ENCODE data around the gene SMIM13. TPM values are rescaled to one million over a fixed set of nuclear protein-coding genes. Genes with fewer than 3 reads are reported as not detected.

SMIM13 gene
- total and polyA plus RNA-seq, 11 donors, result 4.6 to 18.4 (median 12.3) TPM

- Histone ChIP-seq H3K36me3 (no peaks in the 10 kb centered on the region), H3K4me3 (no peak overlapping the region), H3K27ac (no peak overlapping the region), H3K27me3 (no peaks in the 10 kb centered on the region), H3K4me1 (no peaks in the 10 kb centered on the region), H3K9me3 (peaks cover 0 to 3% (median 0%) of the 10 kb centered on the region in 12 donors)
- TF ChIP-seq POLR2A (IDR thresholded peaks at IDR 0.05) (no peak), CTCF (IDR thresholded peaks at IDR 0.05) (no peak)
- no peak for ATAC-seq
- intact Hi-C loops (cut with DNase I), result no loop called here
- no peak for DNase-seq
Measured at GRCh38 chr6:11155589-11155988, 62.0 kb downstream of the SMIM13 start.

- Histone ChIP-seq H3K27me3 (no peaks in the 10 kb centered on the region), H3K9me3 (peaks cover 0 to 3% (median 0%) of the 10 kb centered on the region in 12 donors), H3K4me3 (no peak overlapping the region), H3K36me3 (no peaks in the 10 kb centered on the region), H3K27ac (no peak overlapping the region), H3K4me1 (no peaks in the 10 kb centered on the region)
- TF ChIP-seq CTCF (IDR thresholded peaks at IDR 0.05), result no peak
- TF ChIP-seq POLR2A (IDR thresholded peaks at IDR 0.05), result no peak
- intact Hi-C loops (cut with DNase I), result loop anchor here in 1 of 10 donors (5.0 kb wide), 1 partner anchor 337 kb away; no protein-coding TSS in a partner anchor
- no peak for DNase-seq
- WGBS, 4 donors, result 71 to 90% (median 83%) methylated on average over 1 of the region's 1 CpG
- no peak for ATAC-seq
Measured at GRCh38 chr6:11160199-11160598, 66.6 kb downstream of the SMIM13 start.

GRCh38 chr6:11161031-11161956 lies 67.7 kb downstream of the SMIM13 start:
- Histone ChIP-seq H3K27ac (no peak overlapping the region), H3K9me3 (peaks cover 0 to 3% (median 0%) of the 10 kb centered on the region in 12 donors), H3K27me3 (no peaks in the 10 kb centered on the region), H3K4me1 (no peaks in the 10 kb centered on the region), H3K36me3 (no peaks in the 10 kb centered on the region), H3K4me3 (no peak overlapping the region)
- WGBS, 4 donors, result 85 to 95% (median 93%) methylated on average over 9 of the region's 9 CpGs
- DNase-seq, result no peak
- TF ChIP-seq CTCF (IDR thresholded peaks at IDR 0.05), result no peak
- TF ChIP-seq POLR2A (IDR thresholded peaks at IDR 0.05), result no peak
- ATAC-seq, result no peak
- intact Hi-C loops (cut with DNase I), result loop anchor here in 1 of 10 donors (5.0 kb wide), 1 partner anchor 336 kb away; no protein-coding TSS in a partner anchor

GRCh38 chr6:11162262-11162661 lies 68.6 kb downstream of the SMIM13 start:
- no peaks in the 10 kb centered on the region for H3K4me1 ChIP-seq
- H3K27me3 ChIP-seq, result no peaks in the 10 kb centered on the region
- DNase-seq (no peak), ATAC-seq (no peak)
- H3K9me3 ChIP-seq, result peaks cover 0 to 2% (median 0%) of the 10 kb centered on the region in 12 donors
- H3K36me3 ChIP-seq, result no peaks in the 10 kb centered on the region
- no peak overlapping the region for H3K4me3 ChIP-seq
- 94 to 98% (median 96%) methylated on average over 3 of the region's 3 CpGs for WGBS, 4 donors
- intact Hi-C loops (cut with DNase I), result loop anchor here in 1 of 10 donors (5.0 kb wide), 1 partner anchor 335 kb away; no protein-coding TSS in a partner anchor
- no peak overlapping the region for H3K27ac ChIP-seq
- no peak for TF ChIP-seq POLR2A (IDR thresholded peaks at IDR 0.05)
- TF ChIP-seq CTCF (IDR thresholded peaks at IDR 0.05), result no peak

All from heart left ventricle (tissue), 16 donors.